Mammary epithelial cell (primary cell): Measurements from ENCODE around the gene TP73.

Experiments used
- EZH2 ChIP-seq: IDR thresholded peaks from 2 replicates; pipeline ENCODE4 v1.6.1; 2012; ENCODE audit warnings: low read length, inconsistent platforms, borderline replicate concordance
- TF ChIP-seq, protein P1 (sequence below), 2 donors: IDR thresholded peaks in 1 of 2; conservative IDR thresholded peaks in 1 of 2; 2 replicates each; pipeline ENCODE4 v1.5.1; 2011 to 2012; ENCODE audit warnings: inconsistent platforms in 2 of 2, low read length in 2 of 2, mild to moderate bottlenecking in 2 of 2, control low read depth in 1 of 2, low read depth in 1 of 2; ENCODE audit not compliant: insufficient read depth in 1 of 2; ENCODE audit errors: extremely low read depth in 1 of 2

DNA sequence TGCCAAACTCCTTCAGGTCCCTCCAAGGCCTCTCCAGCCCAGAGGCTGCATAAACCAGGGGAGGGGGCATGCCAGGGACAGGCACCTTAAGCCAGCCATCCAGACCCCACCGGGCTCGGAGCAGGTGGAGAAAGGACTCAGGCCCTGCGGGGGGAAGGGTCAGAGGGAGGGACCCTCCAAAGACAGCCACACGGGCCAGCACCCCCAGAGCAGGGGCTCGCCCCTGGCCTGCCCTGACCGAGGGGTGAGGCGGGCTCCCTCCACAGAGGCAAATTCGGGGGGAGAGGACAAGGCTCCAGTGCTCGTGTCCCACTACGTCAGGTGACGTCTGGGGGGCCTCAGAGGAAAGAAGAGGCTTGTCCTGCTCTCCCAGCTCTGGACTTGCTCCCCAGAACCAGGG lies 49.2 kb upstream of the TP73 start:
- TF ChIP-seq, protein P1, sequence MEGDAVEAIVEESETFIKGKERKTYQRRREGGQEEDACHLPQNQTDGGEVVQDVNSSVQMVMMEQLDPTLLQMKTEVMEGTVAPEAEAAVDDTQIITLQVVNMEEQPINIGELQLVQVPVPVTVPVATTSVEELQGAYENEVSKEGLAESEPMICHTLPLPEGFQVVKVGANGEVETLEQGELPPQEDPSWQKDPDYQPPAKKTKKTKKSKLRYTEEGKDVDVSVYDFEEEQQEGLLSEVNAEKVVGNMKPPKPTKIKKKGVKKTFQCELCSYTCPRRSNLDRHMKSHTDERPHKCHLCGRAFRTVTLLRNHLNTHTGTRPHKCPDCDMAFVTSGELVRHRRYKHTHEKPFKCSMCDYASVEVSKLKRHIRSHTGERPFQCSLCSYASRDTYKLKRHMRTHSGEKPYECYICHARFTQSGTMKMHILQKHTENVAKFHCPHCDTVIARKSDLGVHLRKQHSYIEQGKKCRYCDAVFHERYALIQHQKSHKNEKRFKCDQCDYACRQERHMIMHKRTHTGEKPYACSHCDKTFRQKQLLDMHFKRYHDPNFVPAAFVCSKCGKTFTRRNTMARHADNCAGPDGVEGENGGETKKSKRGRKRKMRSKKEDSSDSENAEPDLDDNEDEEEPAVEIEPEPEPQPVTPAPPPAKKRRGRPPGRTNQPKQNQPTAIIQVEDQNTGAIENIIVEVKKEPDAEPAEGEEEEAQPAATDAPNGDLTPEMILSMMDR (conservative IDR thresholded peaks at IDR 0.05 in 1 of 2, IDR thresholded peaks at IDR 0.05 in 1 of 2; ENCODE audit: extremely low read depth in 1 of 2, insufficient read depth in 1 of 2, low read depth in 1 of 2, low read length in 2 of 2), result no peak
- no peak for TF ChIP-seq EZH2
